Measurements from ENCODE around the gene SERPINA1.

DNA sequence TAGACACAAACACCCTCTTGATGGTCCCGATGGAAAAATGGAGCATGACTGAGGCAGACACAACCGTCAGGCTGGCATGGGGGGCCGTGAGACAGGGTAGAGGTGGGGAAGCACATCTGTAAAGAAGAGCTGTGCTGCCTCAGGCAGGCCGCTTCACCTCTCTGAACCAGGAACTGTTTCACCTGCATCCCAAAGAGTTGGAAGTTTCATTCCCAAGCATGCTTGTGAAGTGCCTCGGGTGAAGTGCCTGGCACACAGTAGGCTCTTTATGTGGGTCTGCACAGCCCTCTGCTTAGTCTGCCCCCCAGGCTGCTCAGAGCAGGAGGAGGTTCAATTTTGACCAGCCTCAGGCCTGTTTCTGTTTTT lies 685 bp upstream of the SERPINA1 start:
- TF ChIP-seq, protein P1, sequence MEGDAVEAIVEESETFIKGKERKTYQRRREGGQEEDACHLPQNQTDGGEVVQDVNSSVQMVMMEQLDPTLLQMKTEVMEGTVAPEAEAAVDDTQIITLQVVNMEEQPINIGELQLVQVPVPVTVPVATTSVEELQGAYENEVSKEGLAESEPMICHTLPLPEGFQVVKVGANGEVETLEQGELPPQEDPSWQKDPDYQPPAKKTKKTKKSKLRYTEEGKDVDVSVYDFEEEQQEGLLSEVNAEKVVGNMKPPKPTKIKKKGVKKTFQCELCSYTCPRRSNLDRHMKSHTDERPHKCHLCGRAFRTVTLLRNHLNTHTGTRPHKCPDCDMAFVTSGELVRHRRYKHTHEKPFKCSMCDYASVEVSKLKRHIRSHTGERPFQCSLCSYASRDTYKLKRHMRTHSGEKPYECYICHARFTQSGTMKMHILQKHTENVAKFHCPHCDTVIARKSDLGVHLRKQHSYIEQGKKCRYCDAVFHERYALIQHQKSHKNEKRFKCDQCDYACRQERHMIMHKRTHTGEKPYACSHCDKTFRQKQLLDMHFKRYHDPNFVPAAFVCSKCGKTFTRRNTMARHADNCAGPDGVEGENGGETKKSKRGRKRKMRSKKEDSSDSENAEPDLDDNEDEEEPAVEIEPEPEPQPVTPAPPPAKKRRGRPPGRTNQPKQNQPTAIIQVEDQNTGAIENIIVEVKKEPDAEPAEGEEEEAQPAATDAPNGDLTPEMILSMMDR (IDR thresholded peaks at IDR 0.05): no peak
- no peak for TF ChIP-seq EZH2 (IDR thresholded peaks at IDR 0.05; ENCODE audit: borderline replicate concordance, insufficient read depth, low read depth, low read length, poor library complexity, severe bottlenecking)

Measured in B cell (primary cell).